Gastroesophageal sphincter (tissue), 3 donors: ENCODE measurements around the gene GABRB3.

Experiments used
- CTCF ChIP-seq, 4 experiments: fragments of 200-600 bp in 2 of 4; fragments of 450-650 bp in 2 of 4; sonication (generic) in 1 of 4; IDR thresholded peaks; one replicate each; pipeline ENCODE4 v1.5.1; 2017 to 2019; ENCODE audit warnings: antibody characterized with exemption in 4 of 4, mild to moderate bottlenecking in 2 of 4, moderate library complexity in 2 of 4
- EP300 ChIP-seq: sonication (generic); formaldehyde crosslinking; IDR thresholded peaks from one replicate; pipeline ENCODE4 v1.6.1; 2017; ENCODE audit warnings: antibody characterized with exemption, mild to moderate bottlenecking
- POLR2A ChIP-seq, 2 donors: fragments of 450-650 bp; IDR thresholded peaks; one replicate each; pipeline ENCODE4 v1.6.1; 2017; ENCODE audit warnings: antibody characterized with exemption in 2 of 2, mild to moderate bottlenecking in 2 of 2, moderate library complexity in 1 of 2
- POLR2AphosphoS5 ChIP-seq: sonication (generic); formaldehyde crosslinking; IDR thresholded peaks from one replicate; pipeline ENCODE4 v1.6.1; 2017; ENCODE audit warnings: antibody characterized with exemption

GRCh38 chr15:26632500-26632899, 140.4 kb downstream of the GABRB3 start:
- TF ChIP-seq POLR2A (IDR thresholded peaks at IDR 0.05) (no peak), CTCF (IDR thresholded peaks at IDR 0.05) (no peak), POLR2AphosphoS5 (no peak), EP300 (no peak)
